ENCODE data around the gene HACL1.
"Not testable (repeated sequence)": the region's sequence is repeated elsewhere in the genome, so short reads cannot be mapped to it uniquely, and the experiment has no call there.

HACL1 gene

GRCh38 chr3:15630646-15631350 lies 29.4 kb upstream of the HACL1 start:
- DNase-seq (ENCODE audit: low spot score) (no peak), FAIRE-seq (no peak)

DNA sequence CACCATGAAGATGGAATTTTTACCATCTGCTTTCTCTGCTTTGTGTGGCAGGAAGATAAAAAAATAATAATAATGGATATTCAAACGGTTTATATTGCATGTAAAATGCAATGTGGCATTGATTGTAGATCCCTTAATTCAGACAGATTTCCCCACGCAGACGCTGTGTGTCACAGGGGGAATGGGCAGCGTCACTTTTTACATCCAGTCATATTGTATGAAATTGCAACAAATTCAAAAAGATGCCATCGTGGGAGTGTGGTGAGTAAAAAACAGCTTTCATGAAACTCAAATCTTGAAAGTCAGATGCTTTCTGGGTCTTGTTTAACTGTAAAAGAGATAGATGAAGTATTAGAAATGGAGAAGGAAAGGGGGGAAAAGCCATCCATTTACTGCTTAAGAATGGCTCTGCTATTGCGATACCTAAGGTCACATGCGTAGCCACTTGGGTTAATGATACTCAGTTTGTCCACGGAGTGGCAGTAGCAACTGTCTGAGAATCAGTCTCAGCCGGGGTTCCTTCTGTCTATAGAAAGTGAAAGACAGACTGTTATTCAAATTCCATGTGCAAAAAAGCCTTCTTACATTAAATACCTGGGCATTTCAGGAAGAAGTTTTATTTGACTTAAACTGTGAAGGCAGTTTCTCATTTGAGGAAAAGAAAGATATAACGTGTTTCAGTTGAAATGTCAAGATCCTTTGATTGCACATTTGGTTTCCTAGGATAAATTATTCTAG lies 28.7 kb upstream of the HACL1 start:
- FAIRE-seq (no peak), DNase-seq (ENCODE audit: low spot score) (peak; percentile 76)

DNA sequence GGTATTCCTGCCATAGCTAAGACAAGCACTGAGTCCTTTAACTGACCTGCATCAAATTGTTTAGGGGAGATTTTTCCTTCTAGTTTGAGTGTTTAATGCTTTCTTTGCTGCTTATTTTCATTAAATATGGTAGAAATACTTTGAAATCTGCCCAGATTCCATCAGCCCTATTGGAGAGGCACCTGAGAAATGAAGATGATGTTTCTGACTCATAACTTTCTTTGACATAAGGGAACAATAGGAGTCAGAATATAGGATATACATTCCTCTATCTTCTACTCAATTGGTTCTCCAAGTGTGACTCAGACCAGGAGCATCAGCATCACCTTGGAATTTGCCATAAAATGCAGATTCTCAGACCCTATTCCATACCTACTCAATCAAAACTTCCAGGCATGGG lies 27.6 kb upstream of the HACL1 start:
- DNase-seq (ENCODE audit: low spot score) = no peak
- no peak for FAIRE-seq

- FAIRE-seq = no peak
- DNase-seq (ENCODE audit: low spot score) = no peak
These were observed 22.4 kb upstream of the HACL1 start for GRCh38 chr3:15623535-15624440.

DNA sequence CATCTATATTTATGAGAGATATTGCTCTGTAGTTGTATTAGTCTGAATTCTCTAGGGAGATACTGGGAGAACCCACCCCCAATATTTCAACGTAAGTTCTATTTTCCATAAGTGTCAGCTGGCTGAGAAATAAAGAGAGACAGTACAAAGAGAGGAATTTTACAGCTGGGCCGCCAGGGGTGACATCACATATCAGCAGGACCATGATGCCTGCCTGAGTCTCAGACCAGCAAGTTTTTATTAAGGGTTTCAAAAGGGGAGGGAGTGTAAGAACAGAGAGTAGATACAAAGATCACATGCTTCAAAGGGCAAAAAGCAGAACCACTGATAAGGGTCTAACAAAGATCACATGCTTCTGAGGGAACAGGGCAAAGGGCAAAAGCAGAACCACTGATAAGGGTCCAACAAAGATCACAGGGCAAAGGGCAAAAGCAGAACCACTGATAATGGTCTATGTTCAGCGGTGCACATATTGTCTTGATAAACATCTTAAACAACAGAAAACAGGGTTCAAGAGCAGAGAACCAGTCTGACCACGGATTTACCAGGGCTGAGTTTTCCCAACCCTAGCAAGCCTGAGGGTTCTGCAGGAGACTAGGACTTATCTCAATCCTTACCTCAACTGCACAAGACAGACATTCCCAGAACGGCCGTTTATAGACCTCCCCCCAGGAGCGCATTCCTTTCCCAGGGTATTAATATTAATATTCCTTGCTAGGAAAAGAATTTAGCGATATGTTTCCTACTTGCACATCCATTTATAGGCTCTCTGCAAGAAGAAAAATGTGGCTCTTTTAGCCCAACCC lies 18.5 kb upstream of the HACL1 start:
- FAIRE-seq; DNase-seq (ENCODE audit: low spot score): not testable (repeated sequence)

DNA sequence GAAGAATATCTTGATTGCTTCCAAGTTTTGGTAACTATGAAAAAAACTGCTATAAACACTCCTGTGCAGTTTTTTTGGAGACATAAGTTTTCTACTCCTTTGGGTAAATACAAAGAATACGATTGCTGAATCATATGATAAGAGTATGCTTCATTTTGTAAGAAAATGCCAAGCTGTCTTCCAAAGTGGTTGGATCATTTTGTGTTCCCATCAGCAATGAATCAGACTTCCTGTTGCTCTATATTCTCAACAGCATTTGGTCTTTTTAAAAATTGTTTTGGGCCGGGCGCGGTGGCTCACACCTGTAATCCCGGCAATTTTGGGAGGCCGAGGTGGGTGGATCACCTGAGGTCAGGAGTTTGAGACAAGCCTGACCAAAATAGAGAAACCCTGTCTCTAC lies 14.7 kb upstream of the HACL1 start:
- FAIRE-seq = no peak
- DNase-seq (ENCODE audit: low spot score) = no peak

GRCh38 chr3:15614958-15615357 lies 13.6 kb upstream of the HACL1 start:
- no peak for FAIRE-seq
- no peak for DNase-seq (ENCODE audit: low spot score)

GRCh38 chr3:15612001-15612400 lies 10.6 kb upstream of the HACL1 start:
- FAIRE-seq = no peak
- DNase-seq (ENCODE audit: low spot score) = no peak

GRCh38 chr3:15611018-15611417 lies 9.6 kb upstream of the HACL1 start:
- DNase-seq (ENCODE audit: low spot score) (no peak), FAIRE-seq (no peak)

GRCh38 chr3:15610082-15610759 lies 8.9 kb upstream of the HACL1 start:
- DNase-seq (ENCODE audit: low spot score) = peak; percentile 30
- FAIRE-seq = peak; percentile 69

DNA sequence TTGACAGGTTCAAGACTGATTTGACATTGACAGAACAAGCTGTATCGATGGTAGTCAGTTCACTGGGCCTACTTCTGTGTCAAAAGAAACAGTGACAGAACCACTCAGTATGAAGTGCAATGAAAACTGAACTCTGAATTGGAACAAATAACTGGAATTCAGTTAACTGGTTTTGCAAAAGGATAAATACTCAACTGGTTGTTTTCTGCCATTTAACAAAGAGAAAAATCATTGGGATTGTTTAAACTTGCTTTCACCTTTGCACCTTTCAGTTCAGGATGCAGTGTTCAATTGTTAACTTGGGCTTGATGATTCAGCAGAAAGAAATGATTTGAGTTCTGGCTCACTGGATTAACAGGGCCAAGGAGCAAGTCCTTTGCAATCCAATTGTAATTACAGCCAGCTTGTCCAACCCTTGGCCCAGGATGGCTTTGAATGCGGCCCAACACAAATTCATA lies 5.1 kb upstream of the HACL1 start:
- FAIRE-seq = no peak
- DNase-seq (ENCODE audit: low spot score) = no peak

DNA sequence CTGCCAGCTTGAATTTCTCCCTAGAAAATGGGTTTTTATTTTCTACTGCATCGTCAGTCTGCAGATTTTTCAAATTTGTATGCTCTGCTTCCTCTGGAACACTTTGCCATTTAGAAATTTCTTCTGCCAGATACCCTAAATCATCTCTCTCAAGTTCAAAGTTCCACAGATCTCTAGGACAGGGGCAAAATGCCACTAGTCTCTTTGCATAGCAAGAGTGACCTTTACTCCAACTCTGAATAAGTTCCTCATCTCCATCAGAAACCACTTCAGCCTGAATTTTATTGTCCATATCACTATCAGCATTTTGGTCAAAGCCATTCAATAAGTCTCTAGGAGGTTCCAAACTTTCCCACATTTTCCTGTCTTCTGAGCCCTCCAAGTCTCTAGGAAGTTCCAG lies 3.2 kb upstream of the HACL1 start:
- DNase-seq (ENCODE audit: low spot score); FAIRE-seq: not testable (repeated sequence)

DNA sequence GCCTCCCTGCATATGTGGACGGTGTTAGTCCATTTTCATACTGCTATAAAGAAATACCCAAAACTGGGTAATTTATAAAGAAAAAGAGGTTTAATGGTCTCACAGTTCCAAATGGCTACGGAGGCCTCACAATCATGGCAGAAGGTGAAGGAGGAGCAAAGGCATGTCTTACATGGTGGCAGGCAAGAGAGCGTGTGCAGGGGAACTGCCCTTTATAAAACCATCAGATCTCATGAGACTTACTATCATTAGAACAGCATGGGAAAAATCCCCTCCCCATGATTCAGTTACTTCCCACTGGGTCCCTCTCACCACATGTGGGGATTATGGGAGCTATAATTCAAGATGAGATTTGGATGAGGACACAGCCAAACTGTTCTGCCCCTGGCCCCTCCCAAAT lies 1.4 kb upstream of the HACL1 start:
- not testable (repeated sequence) for FAIRE-seq; DNase-seq (ENCODE audit: low spot score)

DNA sequence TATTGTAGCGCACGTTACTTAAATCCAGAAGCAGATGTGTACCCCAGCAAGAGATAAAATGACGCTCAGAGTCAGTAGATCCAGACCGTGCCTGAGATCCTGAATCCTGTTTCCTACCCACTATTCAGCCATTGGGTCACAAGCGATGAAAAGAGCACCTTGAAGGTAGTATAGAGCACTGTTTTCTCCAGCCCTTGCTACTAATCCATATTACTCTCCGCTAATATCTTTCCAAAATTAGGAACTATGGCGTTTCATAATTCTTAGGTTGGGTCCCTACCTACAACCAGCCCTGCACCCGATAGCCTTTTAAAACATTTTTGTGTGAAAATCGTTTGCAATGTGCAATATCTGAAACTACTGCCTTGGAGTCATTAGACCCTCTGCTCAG lies 772 bp upstream of the HACL1 start:
- FAIRE-seq = no peak

DNA sequence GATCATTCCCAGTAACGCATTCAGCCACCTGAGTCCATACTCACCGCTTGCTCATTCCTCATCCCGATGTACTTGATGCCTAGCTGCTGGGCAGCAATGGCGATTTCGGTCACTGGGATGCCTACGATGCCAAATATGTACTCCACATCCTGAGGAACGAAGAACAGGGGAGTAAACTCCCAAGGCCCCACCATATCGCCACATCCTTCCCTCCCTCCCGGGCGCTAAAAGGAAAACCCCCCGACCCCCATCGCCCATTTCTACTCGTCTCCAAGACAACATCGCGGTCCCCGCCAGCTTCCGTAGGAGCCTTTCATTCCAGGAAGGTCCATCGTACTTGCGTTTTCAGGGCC lies 347 bp downstream of the HACL1 start:
- DNase-seq (ENCODE audit: low spot score) = no peak
- no peak for FAIRE-seq

More for the DNA sequence above, 772 bp upstream of the HACL1 start:
- no peak for DNase-seq (ENCODE audit: low spot score)

- FAIRE-seq (no peak), DNase-seq (ENCODE audit: low spot score) (no peak)
These were observed 5.4 kb downstream of the HACL1 start for GRCh38 chr3:15595955-15596354.

DNA sequence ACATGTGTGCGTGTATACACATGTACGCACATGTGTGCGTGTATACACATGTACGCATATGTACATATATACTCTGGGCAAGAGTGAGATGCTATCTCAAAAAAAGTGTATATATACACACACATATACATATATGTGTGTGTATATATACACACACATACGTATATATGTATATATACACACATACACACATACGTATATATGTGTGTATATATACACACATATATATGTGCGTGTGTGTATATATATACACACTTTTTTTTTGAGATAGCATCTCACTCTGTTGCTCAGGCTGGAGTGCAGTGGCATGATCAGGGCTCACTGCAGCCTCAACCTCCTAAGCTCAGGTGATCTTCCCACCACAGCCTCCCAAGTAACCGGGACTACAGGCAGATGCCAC lies 8.4 kb downstream of the HACL1 start:
- no peak for DNase-seq (ENCODE audit: low spot score)
- FAIRE-seq = no peak

DNA sequence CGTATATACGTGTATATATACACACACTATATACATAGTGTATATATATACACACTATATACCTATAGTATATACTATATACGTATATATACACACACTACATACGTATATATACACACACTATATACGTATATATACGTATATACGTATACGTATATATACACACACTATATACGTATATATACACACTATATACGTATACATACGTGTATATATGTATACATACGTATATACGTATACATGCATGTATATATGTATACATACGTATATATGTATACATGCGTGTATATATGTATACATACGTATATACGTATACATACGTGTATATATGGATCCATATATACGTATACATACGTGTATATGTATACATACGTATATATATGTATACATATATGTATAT lies 9.4 kb downstream of the HACL1 start:
- DNase-seq (ENCODE audit: low spot score) (no peak), FAIRE-seq (no peak)

- FAIRE-seq (no peak), DNase-seq (ENCODE audit: low spot score) (no peak)
These were observed 10.1 kb downstream of the HACL1 start for GRCh38 chr3:15591242-15591641.

DNA sequence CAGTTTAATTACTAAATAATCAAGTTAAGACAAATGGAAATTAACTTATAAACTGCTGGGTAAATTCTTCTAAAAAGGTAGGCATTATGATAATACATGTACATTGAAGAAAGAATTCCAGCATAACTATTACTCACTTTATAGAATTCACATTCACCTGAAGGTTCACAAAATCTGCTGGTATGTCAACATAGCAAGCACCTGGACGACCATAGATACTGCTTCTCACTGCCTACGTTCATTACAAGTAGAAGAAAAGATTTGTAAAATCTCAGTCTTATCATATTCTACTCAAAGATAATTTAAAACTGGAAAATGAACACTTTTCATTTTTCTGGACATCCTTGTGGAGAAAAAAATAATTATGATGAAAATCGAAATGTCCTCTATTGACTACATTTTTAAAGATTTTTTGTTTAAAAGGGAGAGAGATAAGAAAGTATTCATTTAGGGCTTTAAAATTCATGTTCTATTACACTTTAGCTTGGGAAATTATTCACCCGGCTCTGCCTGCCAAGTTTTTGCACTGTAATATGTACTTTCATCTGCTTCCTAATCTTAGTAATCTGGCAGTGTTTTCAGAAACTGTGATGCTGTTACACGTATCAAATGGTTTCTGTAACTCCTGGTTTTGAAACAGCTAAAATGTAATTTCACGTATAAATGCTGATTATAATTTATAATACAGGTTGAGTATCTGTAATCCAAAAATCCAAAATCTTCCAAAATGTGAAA lies 16.1 kb downstream of the HACL1 start:
- FAIRE-seq = no peak

More for the DNA sequence above, 16.1 kb downstream of the HACL1 start:
- DNase-seq (ENCODE audit: low spot score) = no peak
